Kidney (tissue), 14 donors: Measurements from ENCODE around the gene PHACTR1. TPM values are rescaled to one million over a fixed set of nuclear protein-coding genes. Genes with fewer than 3 reads are reported as not detected.
"Not testable (repeated sequence)": the region's sequence is repeated elsewhere in the genome, so short reads cannot be mapped to it uniquely, and the experiment has no call there.

Experiments
- DNase-seq, 5 donors: peaks; one replicate each; pipeline ENCODE4 v3.0.0-alpha.2; 2013 to 2020
- FAIRE-seq: peaks from 2 replicates; lab custom pipeline; 2012; peaks lifted over from hg19 to GRCh38; lab: Jason Lieb, UNC
- H3K27ac ChIP-seq, 2 donors: one replicate each; pipeline ENCODE4 v1.7.0; 2013; ENCODE audit warnings: low read depth in 2 of 2, low read length in 2 of 2, inconsistent platforms in 1 of 2
- H3K27me3 ChIP-seq: one replicate; pipeline ENCODE4 v1.7.1; 2013; ENCODE audit warnings: low read length, inconsistent platforms; ENCODE audit not compliant: control insufficient read depth, insufficient read depth
- H3K36me3 ChIP-seq, 3 donors: one replicate each; pipeline versions ENCODE4 v1.7.0 to v1.7.1; 2013; ENCODE audit warnings: low read length in 3 of 3, control low read depth in 1 of 3, inconsistent platforms in 1 of 3; ENCODE audit not compliant: insufficient read depth in 3 of 3, control insufficient read depth in 2 of 3
- H3K4me1 ChIP-seq, 3 donors: one replicate each; pipeline versions ENCODE4 v1.7.0 to v1.7.1; 2013; ENCODE audit warnings: low read length in 3 of 3, inconsistent platforms in 1 of 3, low read depth in 1 of 3; ENCODE audit not compliant: control insufficient read depth in 2 of 3, insufficient read depth in 2 of 3
- H3K4me3 ChIP-seq, 3 donors: one replicate each; pipeline versions ENCODE4 v1.7.0 to v1.8.1; 2013; ENCODE audit warnings: low read length in 3 of 3, control low read depth in 1 of 3, inconsistent platforms in 1 of 3
- H3K9ac ChIP-seq, 3 donors: one replicate each; pipeline versions ENCODE4 v1.7.0 to v1.7.1; 2013; ENCODE audit warnings: low read length in 3 of 3, control low read depth in 1 of 3, inconsistent platforms in 1 of 3
- H3K9me3 ChIP-seq, 3 donors: one replicate each; pipeline versions ENCODE4 v1.7.0 to v1.7.1; 2013; ENCODE audit warnings: low read length in 3 of 3, control low read depth in 1 of 3, inconsistent platforms in 1 of 3; ENCODE audit not compliant: control insufficient read depth in 2 of 3, insufficient read depth in 1 of 3
- CTCF ChIP-seq: IDR thresholded peaks from 3 replicates; pipeline ENCODE4 v1.5.1; 2012; ENCODE audit warnings: mild to moderate bottlenecking, moderate library complexity, borderline replicate concordance; ENCODE audit not compliant: insufficient read depth; ENCODE audit errors: extremely low read depth
- intact Hi-C: fragments of 100-400 bp; cut with DNase I; formaldehyde crosslinking; loops from one replicate; pipeline ENCODE4 v1.11.1; 2022
- polyA plus RNA-seq: library from polyadenylated mRNA; stranded (reverse); fragments of 350-450 nt; fragmentation: Illumina TruSeq; extraction: RNeasy Lipid Tissue Mini Kit (QIAGEN cat#74804); gene quantifications from one replicate; pipeline ENCODE4 v1.2.3, GENCODE V29; 2014; ENCODE audit warnings: low read depth, low replicate concordance; ENCODE audit not compliant: insufficient read depth
- total RNA-seq: library from RNA; stranded (reverse); fragmentation: NEBNext Ultra II Directional; extraction: Animal tissue kit (Norgen Biotek cat#: 25700); gene quantifications from one replicate; pipeline ENCODE4 v1.2.1, GENCODE V29; 2021
- donor health status: control.
- donor health status: control.
- donor health status: control.
- donor health status: control.
- donor health status: control.
- donor health status: DM: yes; HTN: yes; CAD: no.
- donor health status: Normal renal cell carcinoma (clear cell type).

Gene PHACTR1
- total and polyA plus RNA-seq, 2 donors from 2014 or later = 3.3 to 33.6 TPM

GRCh38 chr6:13131935-13132661 is 415.5 kb downstream of the PHACTR1 start:
- no peak for TF ChIP-seq CTCF
- DNase-seq (no peak), FAIRE-seq (no peak)
- Histone ChIP-seq H3K9me3 (no peaks in the 10 kb centered on the region), H3K27me3 (no peaks in the 10 kb centered on the region), H3K36me3 (no peaks in the 10 kb centered on the region), H3K27ac (no peak overlapping the region), H3K9ac (no peak overlapping the region), H3K4me1 (no peaks in the 10 kb centered on the region), H3K4me3 (no peak overlapping the region)
- intact Hi-C loops = no loop called here

- DNase-seq, H3K36me3 ChIP-seq, H3K9me3 ChIP-seq, H3K9ac ChIP-seq, H3K4me1 ChIP-seq, H3K27me3 ChIP-seq, FAIRE-seq, H3K27ac ChIP-seq, intact Hi-C loops, H3K4me3 ChIP-seq: not testable (repeated sequence)
These were observed 417.3 kb downstream of the PHACTR1 start for GRCh38 chr6:13133894-13134293.

- H3K27me3 ChIP-seq = no peaks in the 10 kb centered on the region
- no peak overlapping the region for H3K9ac ChIP-seq
- no peaks in the 10 kb centered on the region for H3K9me3 ChIP-seq
- no peak overlapping the region for H3K4me3 ChIP-seq
- peak in 2 of 5 donors; percentile 22 to 23 for DNase-seq
- TF ChIP-seq CTCF = no peak
- intact Hi-C loops = no loop called here
- no peak overlapping the region for H3K27ac ChIP-seq
- H3K4me1 ChIP-seq = peaks cover 0 to 3% (median 0%) of the 10 kb centered on the region in 3 donors
- no peaks in the 10 kb centered on the region for H3K36me3 ChIP-seq
- FAIRE-seq = no peak
These were observed 418.6 kb downstream of the PHACTR1 start for GRCh38 chr6:13135152-13135551.

- H3K27ac ChIP-seq = no peak overlapping the region
- FAIRE-seq (no peak), DNase-seq (no peak)
- TF ChIP-seq CTCF = no peak
- no peaks in the 10 kb centered on the region for H3K9me3 ChIP-seq
- H3K36me3 ChIP-seq = no peaks in the 10 kb centered on the region
- intact Hi-C loops = no loop called here
- H3K4me3 ChIP-seq = no peak overlapping the region
- H3K27me3 ChIP-seq = no peaks in the 10 kb centered on the region
- H3K9ac ChIP-seq = no peak overlapping the region
- H3K4me1 ChIP-seq = peaks cover 0 to 3% (median 0%) of the 10 kb centered on the region in 3 donors
These were observed 422.6 kb downstream of the PHACTR1 start for GRCh38 chr6:13139119-13139518.
